K562 (cell line): ENCODE data around the gene HS3ST2. TPM values are rescaled to one million over a fixed set of nuclear protein-coding genes. Genes with fewer than 3 reads are reported as not detected.

Experiments
- BRD9 ChIP-seq: fragments of 450-650 bp; IDR thresholded peaks from 2 replicates; pipeline ENCODE4 v1.6.1; 2018; ENCODE audit warnings: low read depth; ENCODE audit not compliant: partially characterized antibody
- CBFB ChIP-seq: sonication (generic); formaldehyde crosslinking; IDR thresholded peaks from 2 replicates; pipeline ENCODE4 v1.4.0; 2020; ENCODE audit warnings: mild to moderate bottlenecking, missing genetic modification reagents
- CGGBP1 ChIP-seq: fragments of 250-450 bp; sonication (Bioruptor Pico); IDR thresholded peaks from 2 replicates; pipeline ENCODE4 v1.9.0; 2021; ENCODE audit warnings: mild to moderate bottlenecking
- CSDE1 ChIP-seq, 2 experiments: fragments of 450-650 bp; IDR thresholded peaks; 2 replicates each; pipeline ENCODE4 v1.6.1; 2016; ENCODE audit warnings: mild to moderate bottlenecking in 1 of 2
- DMBX1 ChIP-seq: fragments of 250-450 bp; sonication (Bioruptor Pico); IDR thresholded peaks from 2 replicates; pipeline ENCODE4 v1.8.0; 2022; ENCODE audit warnings: inconsistent platforms, mild to moderate bottlenecking, moderate library complexity, borderline replicate concordance
- ESRRB ChIP-seq: fragments of 250-450 bp; sonication (Bioruptor Pico); IDR thresholded peaks from 2 replicates; pipeline ENCODE4 v1.5.0; 2020; ENCODE audit warnings: mild to moderate bottlenecking, moderate library complexity, borderline replicate concordance
- FOXP1 ChIP-seq: sonication (generic); formaldehyde crosslinking; IDR thresholded peaks from 2 replicates; pipeline ENCODE4 v1.8.0; 2022; ENCODE audit warnings: mild to moderate bottlenecking, missing genetic modification reagents
- GABPB1 ChIP-seq: sonication (generic); formaldehyde crosslinking; IDR thresholded peaks from 2 replicates; pipeline ENCODE4 v1.8.0; 2022; ENCODE audit warnings: mild to moderate bottlenecking, missing genetic modification reagents
- GATAD2A ChIP-seq: fragments of 450-650 bp; IDR thresholded peaks from 2 replicates; pipeline ENCODE4 v1.6.1; 2017
- HDAC8 ChIP-seq: fragments of 450-650 bp; IDR thresholded peaks from 2 replicates; pipeline ENCODE4 v1.6.1; 2016; ENCODE audit warnings: mild to moderate bottlenecking, missing genetic modification characterization, moderate library complexity, missing compliant biosample characterization
- HES1 ChIP-seq: fragments of 450-650 bp; IDR thresholded peaks from 2 replicates; pipeline ENCODE4 v1.6.1; 2016; ENCODE audit warnings: low read depth, mild to moderate bottlenecking, moderate library complexity
- HMG20A ChIP-seq: fragments of 450-650 bp; formaldehyde crosslinking; conservative IDR thresholded peaks from 2 replicates; pipeline ENCODE4 v1.4.0; 2020; ENCODE audit warnings: mild to moderate bottlenecking, mixed read lengths
- KDM5B ChIP-seq: fragments of 200-600 bp; sonication (generic); IDR thresholded peaks from 2 replicates; pipeline ENCODE4 v1.6.1; 2012; ENCODE audit warnings: low read depth, mild to moderate bottlenecking, moderate library complexity, low read length, control low read depth, inconsistent platforms; ENCODE audit not compliant: insufficient replicate concordance
- NCOR1 ChIP-seq: fragments of 450-650 bp; IDR thresholded peaks from 2 replicates; pipeline ENCODE4 v1.6.1; 2016; ENCODE audit warnings: mild to moderate bottlenecking, moderate library complexity
- NFIX ChIP-seq: fragments of 250-450 bp; sonication (Bioruptor Pico); IDR thresholded peaks from 2 replicates; pipeline ENCODE4 v1.4.0; 2020; ENCODE audit warnings: low read depth, mild to moderate bottlenecking, moderate library complexity
- NFRKB ChIP-seq: fragments of 450-650 bp; IDR thresholded peaks from 2 replicates; pipeline ENCODE4 v1.6.1; 2016; ENCODE audit warnings: low read depth
- NR3C1 ChIP-seq: sonication (generic); formaldehyde crosslinking; IDR thresholded peaks from 2 replicates; pipeline ENCODE4 v1.8.1; 2022; ENCODE audit warnings: missing genetic modification reagents
- PKNOX1 ChIP-seq: fragments of 450-650 bp; IDR thresholded peaks from 2 replicates; pipeline ENCODE4 v1.6.1; 2016
- PTBP1 ChIP-seq: fragments of 200-400 bp; formaldehyde crosslinking; IDR thresholded peaks from 2 replicates; pipeline ENCODE4 v1.6.1; 2017; ENCODE audit warnings: low read depth, low read length
- RBBP5 ChIP-seq: fragments of 200-600 bp; sonication (generic); IDR thresholded peaks from 2 replicates; pipeline ENCODE4 v1.6.1; 2012; ENCODE audit warnings: borderline replicate concordance, mild to moderate bottlenecking, low read length, control low read depth, inconsistent platforms; ENCODE audit not compliant: insufficient read depth, poor library complexity, severe bottlenecking
- RBM14 ChIP-seq: fragments of 200-400 bp; formaldehyde crosslinking; IDR thresholded peaks from 2 replicates; pipeline ENCODE4 v1.6.1; 2018; ENCODE audit warnings: low read depth, mild to moderate bottlenecking, low read length, moderate library complexity, borderline replicate concordance; ENCODE audit not compliant: insufficient read depth
- SPI1 ChIP-seq: IDR thresholded peaks from 2 replicates; pipeline ENCODE4 v1.6.1; 2011; ENCODE audit warnings: low read depth, low read length, control low read depth, borderline replicate concordance
- USF1 ChIP-seq: sonication (generic); formaldehyde crosslinking; IDR thresholded peaks from 2 replicates; pipeline ENCODE4 v1.9.0; 2022; ENCODE audit warnings: mild to moderate bottlenecking, missing genetic modification reagents
- ZNF274 ChIP-seq: IDR thresholded peaks from 2 replicates; pipeline ENCODE4 v1.6.1; 2011; ENCODE audit warnings: low read depth, mild to moderate bottlenecking, low read length, moderate library complexity, borderline replicate concordance
- ZNF277 ChIP-seq: fragments of 250-450 bp; sonication (Bioruptor Pico); IDR thresholded peaks from 2 replicates; pipeline ENCODE4 v1.8.0; 2022; ENCODE audit warnings: inconsistent platforms, mild to moderate bottlenecking, moderate library complexity, borderline replicate concordance
- ZNF431 ChIP-seq: sonication (generic); formaldehyde crosslinking; IDR thresholded peaks from 2 replicates; pipeline ENCODE4 v1.8.0; 2022; ENCODE audit warnings: mild to moderate bottlenecking, missing genetic modification reagents
- ZNF586 ChIP-seq: fragments of 450-650 bp; formaldehyde crosslinking; conservative IDR thresholded peaks from 2 replicates; pipeline ENCODE4 v1.4.0; 2020; ENCODE audit warnings: mild to moderate bottlenecking, moderate library complexity
- polyA plus RNA-seq, 8 experiments: library from polyadenylated mRNA; depleted of rRNA in 4 of 8; stranded (reverse) in 5 of 8; unstranded in 3 of 8; fragments of >200 nt; fragmentation: Nextera tagmentation in 2 of 8; fragmentation: Illumina TruSeq in 1 of 8; extraction: Ambion mirVana in 2 of 8; extraction: Trizol in 1 of 8; gene quantifications; 2 replicates each; pipeline versions ENCODE4 v1.2.1 to v1.2.3, GENCODE V29; 2011 to 2014; ENCODE audit warnings: inconsistent platforms in 1 of 8, missing spikeins in 1 of 8
- total RNA-seq, 7 experiments: library from RNA; depleted of rRNA in 6 of 7; stranded (reverse); fragments of >200 nt in 6 of 7; fragmentation: Illumina TruSeq in 2 of 7; extraction: Trizol in 2 of 7; gene quantifications; 2 replicates each; pipeline versions ENCODE4 v1.2.1 to v1.2.3, GENCODE V29; 2011 to 2021; ENCODE audit warnings: low replicate concordance in 1 of 7

The HS3ST2 gene
- total and polyA plus RNA-seq, 9 of the 15 experiments (the other 6 are each of a cell fraction or from before 2014, with no cell fraction given) = not detected

GRCh38 chr16:22782314-22782713 lies 31.6 kb upstream of the HS3ST2 start (continued):
- TF ChIP-seq PKNOX1 (no peak), HDAC8 (tag) (no peak), PTBP1 (no peak), RBBP5 (no peak), NFIX (CRISPR knock-in tag) (no peak), CSDE1 (IDR thresholded peaks at IDR 0.05) (no peak), NR3C1 (CRISPR knock-in tag) (no peak), GABPB1 (CRISPR knock-in tag) (no peak), CGGBP1 (CRISPR knock-in tag) (no peak), NFRKB (no peak), ZNF431 (CRISPR knock-in tag) (no peak), ESRRB (CRISPR knock-in tag) (no peak), FOXP1 (CRISPR knock-in tag) (no peak), HES1 (no peak), ZNF586 (no peak), USF1 (no peak), ZNF277 (CRISPR knock-in tag) (no peak), DMBX1 (CRISPR knock-in tag) (no peak), GATAD2A (no peak), BRD9 (no peak), CBFB (CRISPR knock-in tag) (no peak), RBM14 (no peak), ZNF274 (no peak), SPI1 (no peak), KDM5B (no peak), NCOR1 (peak; percentile 52; the same call in 1 of the 2 replicates), HMG20A (CRISPR knock-in tag) (no peak)
